Measurements from ENCODE around the gene MYO9B.
A peak's percentile ranks its signal among the peaks of the same experiment; 100 is the strongest.

Gene MYO9B

GRCh38 chr19:17226002-17226933, 150.7 kb downstream of the MYO9B start, which contains the start of gene OCEL1:
TSS of gene OCEL1 (plus strand) at chr19:17226226. CDS start at chr19:17226248, 22 bp downstream.
- peak; percentile 88 for DNase-seq

- DNase-seq, result no peak
Observed at GRCh38 chr19:17227798-17228367, 152.3 kb downstream of the MYO9B start.

GRCh38 chr19:17229890-17230289, 154.3 kb downstream of the MYO9B start:
- no peak for DNase-seq

- no peak for DNase-seq
Observed at GRCh38 chr19:17232258-17232657, 156.7 kb downstream of the MYO9B start.

GRCh38 chr19:17234911-17235299, 159.3 kb downstream of the MYO9B start:
- no peak for DNase-seq

GRCh38 chr19:17235300-17235970, 159.9 kb downstream of the MYO9B start:
- no peak for DNase-seq

- DNase-seq, result no peak
Observed at GRCh38 chr19:17235971-17236777, 160.6 kb downstream of the MYO9B start.

- no peak for DNase-seq
Observed at GRCh38 chr19:17236811-17237543, 161.4 kb downstream of the MYO9B start.

- DNase-seq, result no peak
Observed at GRCh38 chr19:17237747-17238706, 162.4 kb downstream of the MYO9B start.

GRCh38 chr19:17240062-17240752, 164.6 kb downstream of the MYO9B start:
- no peak for DNase-seq

GRCh38 chr19:17240826-17241399, 165.3 kb downstream of the MYO9B start:
- DNase-seq, result no peak

GRCh38 chr19:17242431-17243208, 167.0 kb downstream of the MYO9B start:
- no peak for DNase-seq

GRCh38 chr19:17243211-17243829, 167.7 kb downstream of the MYO9B start:
- DNase-seq, result no peak

GRCh38 chr19:17243830-17244617, 168.4 kb downstream of the MYO9B start:
- no peak for DNase-seq

- no peak for DNase-seq
Observed at GRCh38 chr19:17244618-17245534, 169.3 kb downstream of the MYO9B start.

- no peak for DNase-seq
Observed at GRCh38 chr19:17245535-17245984, 170.0 kb downstream of the MYO9B start, which contains the start of gene NR2F6. TSS of gene NR2F6 (minus strand) at chr19:17245919. CDS start at chr19:17245220, 699 bp downstream.

Measured in NCI-H2081 treated with DMSO at 0.1 percent for 48 hours (cell line).